Measurements from ENCODE around the gene SASH3.
A peak's percentile ranks its signal among the peaks of the same experiment; 100 is the strongest.

Gene SASH3

DNA sequence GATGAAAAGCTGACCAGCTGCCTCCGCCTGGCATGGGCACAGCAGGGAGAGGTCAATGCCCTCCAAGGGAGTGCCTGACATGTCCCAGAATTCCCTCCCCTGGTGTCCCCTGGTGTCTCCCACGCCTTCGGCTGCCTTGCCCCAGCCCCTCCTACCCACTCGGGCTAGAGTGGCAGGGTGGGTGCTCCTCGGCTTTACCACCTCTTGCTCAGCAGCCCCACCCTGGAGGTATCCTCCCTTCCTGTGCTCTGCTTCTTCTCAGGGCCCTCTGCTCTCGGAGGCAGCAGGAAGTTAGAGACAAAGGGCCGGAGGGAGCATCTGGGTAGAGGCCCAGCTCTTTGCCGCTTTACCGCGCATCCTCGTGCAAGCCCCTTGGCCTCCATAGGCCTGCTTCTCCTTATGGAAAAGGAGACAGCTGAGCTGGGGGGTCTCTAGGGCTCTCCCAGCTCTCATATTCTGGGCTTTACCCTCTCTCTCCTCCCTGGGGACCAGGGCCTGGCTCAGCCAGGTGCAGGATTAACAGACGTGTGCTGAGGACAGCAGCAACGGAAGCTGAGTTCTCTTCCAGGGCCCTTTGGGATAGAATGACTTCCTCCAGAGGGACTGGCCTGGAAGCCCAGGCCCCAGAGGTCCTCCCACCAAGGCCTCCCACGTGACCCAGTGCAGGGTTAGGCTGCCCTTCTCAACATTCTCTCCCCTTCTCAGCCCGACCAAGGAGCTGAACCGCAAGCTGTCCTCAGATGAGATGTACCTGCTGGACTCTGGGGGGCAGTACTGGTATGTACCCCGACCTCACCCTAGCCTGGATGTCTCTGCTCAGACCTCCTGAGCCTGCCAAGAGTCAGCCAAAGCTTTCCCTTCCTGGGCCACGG, 23.7 kb upstream of the SASH3 start:
- peak; percentile 60 for DNase-seq (ENCODE audit: low spot score)
- in situ Hi-C loops (cut with MboI; ENCODE audit: low sequenced_read_pairs, unreplicated experiment): no loop called here
- TF ChIP-seq, protein P1, sequence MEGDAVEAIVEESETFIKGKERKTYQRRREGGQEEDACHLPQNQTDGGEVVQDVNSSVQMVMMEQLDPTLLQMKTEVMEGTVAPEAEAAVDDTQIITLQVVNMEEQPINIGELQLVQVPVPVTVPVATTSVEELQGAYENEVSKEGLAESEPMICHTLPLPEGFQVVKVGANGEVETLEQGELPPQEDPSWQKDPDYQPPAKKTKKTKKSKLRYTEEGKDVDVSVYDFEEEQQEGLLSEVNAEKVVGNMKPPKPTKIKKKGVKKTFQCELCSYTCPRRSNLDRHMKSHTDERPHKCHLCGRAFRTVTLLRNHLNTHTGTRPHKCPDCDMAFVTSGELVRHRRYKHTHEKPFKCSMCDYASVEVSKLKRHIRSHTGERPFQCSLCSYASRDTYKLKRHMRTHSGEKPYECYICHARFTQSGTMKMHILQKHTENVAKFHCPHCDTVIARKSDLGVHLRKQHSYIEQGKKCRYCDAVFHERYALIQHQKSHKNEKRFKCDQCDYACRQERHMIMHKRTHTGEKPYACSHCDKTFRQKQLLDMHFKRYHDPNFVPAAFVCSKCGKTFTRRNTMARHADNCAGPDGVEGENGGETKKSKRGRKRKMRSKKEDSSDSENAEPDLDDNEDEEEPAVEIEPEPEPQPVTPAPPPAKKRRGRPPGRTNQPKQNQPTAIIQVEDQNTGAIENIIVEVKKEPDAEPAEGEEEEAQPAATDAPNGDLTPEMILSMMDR (IDR thresholded peaks at IDR 0.05; ENCODE audit: borderline replicate concordance, control extremely low read depth, extremely low read depth, insufficient read depth, missing control alignments): peak; percentile 32

DNA sequence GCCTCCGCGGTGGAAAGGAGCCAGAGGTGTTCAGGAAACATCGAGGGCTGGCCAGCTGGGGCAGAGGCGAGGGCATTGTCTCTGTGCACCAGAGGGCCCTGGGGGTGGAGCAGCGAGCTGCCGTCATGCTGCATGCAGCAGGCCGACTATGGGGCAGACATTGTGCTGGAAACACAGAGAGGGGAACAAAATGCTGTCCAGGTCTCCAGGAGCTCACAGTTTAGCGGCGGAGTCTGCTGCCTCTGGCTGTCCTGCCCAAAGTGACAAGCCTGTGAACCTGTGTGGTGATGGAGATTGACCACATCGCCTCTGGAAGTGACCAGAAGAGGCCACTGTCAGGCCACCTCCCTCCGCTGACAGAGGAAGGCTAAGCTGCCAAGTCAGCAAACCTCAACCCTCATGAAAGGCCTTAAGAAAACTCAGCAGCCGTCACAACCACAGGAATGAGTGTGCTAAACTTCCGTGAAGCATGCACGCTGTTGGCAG, 20.1 kb upstream of the SASH3 start:
- TF ChIP-seq, protein P1 (IDR thresholded peaks at IDR 0.05; ENCODE audit: borderline replicate concordance, control extremely low read depth, extremely low read depth, insufficient read depth, missing control alignments): no peak

DNA sequence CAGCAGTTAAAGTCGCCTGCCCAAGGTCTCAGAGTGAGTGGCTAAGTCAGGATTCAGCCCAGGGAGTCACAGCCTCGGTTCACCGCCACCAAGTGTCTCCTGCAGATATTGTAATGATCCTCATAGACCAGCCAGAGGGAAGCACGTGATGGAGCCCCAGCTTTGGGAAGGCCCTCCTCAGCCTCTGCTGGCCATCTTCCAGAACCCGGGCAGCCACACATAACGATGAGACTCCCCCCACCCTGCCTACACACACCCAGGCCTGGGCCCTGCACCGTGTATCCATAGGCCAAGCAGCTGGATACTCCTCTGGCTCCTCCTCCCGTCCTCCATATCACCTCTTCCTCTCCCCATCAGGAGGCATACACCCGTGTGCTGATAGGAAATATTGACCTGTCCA, 19.6 kb upstream of the SASH3 start:
- DNase-seq (ENCODE audit: low spot score): no peak
- in situ Hi-C loops (cut with MboI; ENCODE audit: low sequenced_read_pairs, unreplicated experiment): no loop called here
- TF ChIP-seq, protein P1 (IDR thresholded peaks at IDR 0.05; ENCODE audit: borderline replicate concordance, control extremely low read depth, extremely low read depth, insufficient read depth, missing control alignments): no peak

More for the DNA sequence above, 20.1 kb upstream of the SASH3 start:
- DNase-seq (ENCODE audit: low spot score): no peak
- in situ Hi-C loops (cut with MboI; ENCODE audit: low sequenced_read_pairs, unreplicated experiment): no loop called here

DNA sequence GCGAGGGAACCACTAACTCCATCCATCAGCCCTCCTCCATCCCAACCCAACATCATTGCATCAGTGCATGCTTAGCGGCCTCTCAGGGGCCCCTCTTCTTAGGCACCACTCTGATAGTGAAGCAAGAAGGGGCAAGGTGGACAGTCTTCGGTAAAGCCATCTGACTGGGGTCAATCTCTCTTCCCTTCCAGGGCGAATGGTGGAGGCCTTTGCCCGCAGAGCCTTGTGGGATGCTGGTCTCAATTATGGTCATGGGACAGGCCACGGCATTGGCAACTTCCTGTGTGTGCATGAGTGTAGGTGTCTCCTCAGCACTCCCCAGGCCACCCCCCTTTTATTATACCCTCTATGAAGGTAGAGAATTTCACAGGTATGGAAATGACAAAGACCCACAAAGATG, 18.8 kb upstream of the SASH3 start:
- TF ChIP-seq, protein P1 (IDR thresholded peaks at IDR 0.05; ENCODE audit: borderline replicate concordance, control extremely low read depth, extremely low read depth, insufficient read depth, missing control alignments): no peak
- in situ Hi-C loops (cut with MboI; ENCODE audit: low sequenced_read_pairs, unreplicated experiment): no loop called here
- DNase-seq (ENCODE audit: low spot score): no peak

DNA sequence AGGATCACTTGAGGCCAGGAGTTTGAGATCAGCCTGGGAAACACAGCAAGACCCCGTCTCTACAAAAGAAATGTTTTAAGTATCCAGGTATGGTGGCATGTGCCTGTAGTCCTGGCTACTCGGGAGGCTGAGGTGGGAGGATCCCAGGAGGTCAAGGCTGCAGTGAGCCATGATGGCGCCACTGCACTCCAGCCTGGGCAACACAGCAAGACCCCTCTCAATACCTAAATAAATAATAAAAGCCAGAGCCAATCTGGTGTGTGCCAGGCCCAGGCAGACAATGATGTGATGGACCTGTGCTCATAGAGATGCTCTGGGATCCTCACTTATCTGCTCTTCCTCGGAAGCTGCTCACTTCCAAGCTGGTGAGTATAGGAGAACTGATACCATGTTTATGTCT, 18.2 kb upstream of the SASH3 start:
- in situ Hi-C loops (cut with MboI; ENCODE audit: low sequenced_read_pairs, unreplicated experiment): no loop called here
- TF ChIP-seq, protein P1 (IDR thresholded peaks at IDR 0.05; ENCODE audit: borderline replicate concordance, control extremely low read depth, extremely low read depth, insufficient read depth, missing control alignments): no peak

DNA sequence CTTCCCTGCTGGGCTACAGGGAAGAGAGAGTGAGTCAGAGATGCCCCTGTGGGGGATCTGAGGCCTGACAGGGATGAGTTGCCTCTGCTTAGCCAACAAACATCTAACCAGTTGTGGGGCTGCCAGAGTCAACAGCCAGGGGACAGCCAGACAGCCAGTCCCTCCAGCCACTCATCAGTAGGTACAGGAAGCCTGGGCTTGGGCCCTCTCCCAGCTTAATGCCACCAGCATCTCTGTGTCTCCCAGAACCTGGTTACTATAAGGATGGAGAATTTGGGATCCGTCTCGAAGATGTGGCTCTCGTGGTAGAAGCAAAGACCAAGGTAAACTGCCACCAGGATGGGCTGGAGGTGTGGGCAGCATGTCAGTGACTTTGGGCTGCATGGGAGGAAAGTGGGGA, 17.3 kb upstream of the SASH3 start:
- in situ Hi-C loops (cut with MboI; ENCODE audit: low sequenced_read_pairs, unreplicated experiment): no loop called here
- no peak for DNase-seq (ENCODE audit: low spot score)
- TF ChIP-seq, protein P1 (IDR thresholded peaks at IDR 0.05; ENCODE audit: borderline replicate concordance, control extremely low read depth, extremely low read depth, insufficient read depth, missing control alignments): no peak

More for the DNA sequence above, 18.2 kb upstream of the SASH3 start:
- DNase-seq (ENCODE audit: low spot score): no peak

All from GM13976 (cell line).